Activated T-helper 1 cell treated with Interleukin-2 at 50 U/mL for 16 hours (primary cell): ENCODE data around the gene CLIP3.
"Not testable (repeated sequence)": the region's sequence is repeated elsewhere in the genome, so short reads cannot be mapped to it uniquely, and the experiment has no call there.

Experiments used
- DNase-seq: peaks from one replicate; pipeline ENCODE4 v3.0.0-alpha.2; 2020; ENCODE audit warnings: low read depth

The CLIP3 gene

GRCh38 chr19:36006955-36007354 lies 25.7 kb downstream of the CLIP3 start:
- no peak for DNase-seq

- no peak for DNase-seq
These were observed 29.4 kb downstream of the CLIP3 start for GRCh38 chr19:36003284-36003683.

GRCh38 chr19:36001605-36002004 lies 31.1 kb downstream of the CLIP3 start:
- DNase-seq, result no peak

- no peak for DNase-seq
These were observed 35.9 kb downstream of the CLIP3 start for GRCh38 chr19:35996777-35997176.

- DNase-seq, result peak; percentile 85
These were observed 37.4 kb downstream of the CLIP3 start, which contains the start of gene SDHAF1 for GRCh38 chr19:35995048-35995993. SDHAF1 (plus strand) TSS chr19:35995188; CDS start chr19:35995275, 87 bp downstream.

- no peak for DNase-seq
These were observed 38.6 kb downstream of the CLIP3 start for GRCh38 chr19:35993923-35994598.

GRCh38 chr19:35992907-35993765 lies 39.5 kb downstream of the CLIP3 start:
- no peak for DNase-seq

GRCh38 chr19:35991731-35992450 lies 40.8 kb downstream of the CLIP3 start:
- DNase-seq, result no peak

- no peak for DNase-seq
These were observed 41.6 kb downstream of the CLIP3 start for GRCh38 chr19:35990771-35991730.

GRCh38 chr19:35990156-35990555 lies 42.5 kb downstream of the CLIP3 start:
- DNase-seq, result no peak

- DNase-seq, result no peak
These were observed 43.8 kb downstream of the CLIP3 start for GRCh38 chr19:35988824-35989223.

GRCh38 chr19:35987571-35987896 lies 45.1 kb downstream of the CLIP3 start:
- no peak for DNase-seq

- DNase-seq, result no peak
These were observed 45.8 kb downstream of the CLIP3 start for GRCh38 chr19:35986664-35987570.

- DNase-seq, result no peak
These were observed 46.6 kb downstream of the CLIP3 start for GRCh38 chr19:35986111-35986510.

- no peak for DNase-seq
These were observed 49.5 kb downstream of the CLIP3 start for GRCh38 chr19:35983177-35983576.

GRCh38 chr19:35980997-35981396 lies 51.7 kb downstream of the CLIP3 start:
- not testable (repeated sequence) for DNase-seq

GRCh38 chr19:35978832-35979365 lies 53.8 kb downstream of the CLIP3 start:
- DNase-seq, result no peak

GRCh38 chr19:35978271-35978670 lies 54.4 kb downstream of the CLIP3 start:
- no peak for DNase-seq
